HG02798 (cell line): ENCODE results near the gene CCDC134.

Source experiments
- ATAC-seq: cut with Tn5 transposase; IDR thresholded peaks from one replicate; pipeline ENCODE4 v1.9.1; 2021; ENCODE audit warnings: mild to moderate bottlenecking; ENCODE audit not compliant: unreplicated experiment, poor library complexity

Gene CCDC134

GRCh38 chr22:41782316-41782715 lies 18.2 kb upstream of the CCDC134 start:
- ATAC-seq: no peak

GRCh38 chr22:41782751-41783150 lies 17.7 kb upstream of the CCDC134 start:
- no peak for ATAC-seq

GRCh38 chr22:41787331-41787730 lies 13.1 kb upstream of the CCDC134 start:
- ATAC-seq: no peak

GRCh38 chr22:41793871-41794270 lies 6.6 kb upstream of the CCDC134 start:
- ATAC-seq: no peak

GRCh38 chr22:41798736-41799135 lies 1.7 kb upstream of the CCDC134 start:
- no peak for ATAC-seq

- no peak for ATAC-seq
Observed at GRCh38 chr22:41799486-41800347, 762 bp upstream of the CCDC134 start.

GRCh38 chr22:41801147-41801819 lies 804 bp downstream of the CCDC134 start:
- ATAC-seq: no peak

GRCh38 chr22:41801886-41802285 lies 1.4 kb downstream of the CCDC134 start:
- no peak for ATAC-seq

GRCh38 chr22:41805639-41806038 lies 5.2 kb downstream of the CCDC134 start:
- no peak for ATAC-seq

GRCh38 chr22:41808400-41808799 lies 7.9 kb downstream of the CCDC134 start:
- ATAC-seq: no peak

GRCh38 chr22:41810022-41810421 lies 9.5 kb downstream of the CCDC134 start:
- no peak for ATAC-seq

- no peak for ATAC-seq
Observed at GRCh38 chr22:41812805-41813545, 12.5 kb downstream of the CCDC134 start.

GRCh38 chr22:41813726-41814410 lies 13.4 kb downstream of the CCDC134 start:
- no peak for ATAC-seq

GRCh38 chr22:41815716-41816115 lies 15.2 kb downstream of the CCDC134 start:
- no peak for ATAC-seq

- no peak for ATAC-seq
Observed at GRCh38 chr22:41816241-41816640, 15.8 kb downstream of the CCDC134 start.

- ATAC-seq: no peak
Observed at GRCh38 chr22:41816871-41817270, 16.4 kb downstream of the CCDC134 start.

GRCh38 chr22:41818011-41818410 lies 17.5 kb downstream of the CCDC134 start:
- ATAC-seq: no peak

- ATAC-seq: no peak
Observed at GRCh38 chr22:41818596-41818995, 18.1 kb downstream of the CCDC134 start.

- no peak for ATAC-seq
Observed at GRCh38 chr22:41819257-41819656, 18.8 kb downstream of the CCDC134 start.

- no peak for ATAC-seq
Observed at GRCh38 chr22:41820447-41820846, 20.0 kb downstream of the CCDC134 start.
